Tongue (tissue), 2 donors: ENCODE data around the gene NFIL3. TPM values are rescaled to one million over a fixed set of nuclear protein-coding genes. Genes with fewer than 3 reads are reported as not detected.

Experiments used
- DNase-seq: peaks from one replicate; pipeline ENCODE4 v3.0.0-alpha.2; 2015
- total RNA-seq: library from RNA; depleted of rRNA; stranded (reverse); fragments of >200 nt; gene quantifications from one replicate; pipeline ENCODE4 v1.2.3, GENCODE V29; 2014

Gene NFIL3
- total RNA-seq, 1 donor from 2014 or later = 20.4 TPM

DNA sequence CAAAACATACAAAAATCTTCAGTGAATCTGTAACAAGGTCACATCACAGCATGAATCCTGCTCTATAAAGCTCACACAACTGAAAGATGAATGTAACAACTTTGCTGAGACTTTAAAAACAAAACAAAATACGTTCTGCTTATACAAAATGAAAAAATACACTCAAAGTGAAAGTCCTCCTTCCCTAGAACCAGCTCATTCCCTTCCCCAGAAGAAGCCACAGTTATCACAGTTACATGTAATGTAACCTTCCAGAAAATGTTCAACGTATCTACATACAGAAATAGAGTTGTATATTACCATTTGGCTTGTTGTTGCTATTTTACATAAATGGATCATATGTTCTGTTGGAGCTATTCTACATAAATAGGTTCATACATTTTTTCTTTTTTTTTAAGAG, 64.5 kb downstream of the NFIL3 start:
- DNase-seq = no peak

Other genes starting within 250 kb of the NFIL3 start
- gene AUH, start 61.9 kb downstream of the NFIL3 start, total RNA-seq = 43.8 TPM